Measurements from ENCODE around the gene ANKRD28.

The ANKRD28 gene

DNA sequence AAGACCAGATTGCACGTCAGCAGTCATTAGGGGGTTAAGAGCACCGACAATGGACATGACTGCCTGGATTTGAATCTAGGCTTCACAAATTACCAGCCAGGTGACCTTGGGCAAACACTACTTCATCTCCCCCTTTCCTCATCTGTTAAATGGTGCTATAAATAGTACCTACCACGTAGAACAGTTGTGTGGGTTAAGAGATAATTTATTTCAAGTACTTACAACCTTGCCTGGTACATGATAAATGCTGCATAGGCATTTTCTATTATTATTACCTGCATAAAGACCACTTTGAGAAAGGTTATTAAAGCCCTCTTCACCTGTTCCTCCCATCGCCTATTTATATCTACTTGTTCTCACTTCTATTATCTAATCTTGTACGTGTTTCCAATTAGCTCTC, 131.5 kb downstream of the ANKRD28 start:
- TF ChIP-seq TAF1 (IDR thresholded peaks at IDR 0.05; ENCODE audit: borderline replicate concordance, insufficient read depth, low read length), result no peak
- no peak for TF ChIP-seq FOXP2 (optimal IDR thresholded peaks at IDR 0.05; ENCODE audit: borderline replicate concordance, extremely low read depth, extremely low read length, insufficient read depth)
- no peak for TF ChIP-seq POLR2AphosphoS5 (IDR thresholded peaks at IDR 0.05; ENCODE audit: low read depth, low read length)
- TF ChIP-seq, protein P1, sequence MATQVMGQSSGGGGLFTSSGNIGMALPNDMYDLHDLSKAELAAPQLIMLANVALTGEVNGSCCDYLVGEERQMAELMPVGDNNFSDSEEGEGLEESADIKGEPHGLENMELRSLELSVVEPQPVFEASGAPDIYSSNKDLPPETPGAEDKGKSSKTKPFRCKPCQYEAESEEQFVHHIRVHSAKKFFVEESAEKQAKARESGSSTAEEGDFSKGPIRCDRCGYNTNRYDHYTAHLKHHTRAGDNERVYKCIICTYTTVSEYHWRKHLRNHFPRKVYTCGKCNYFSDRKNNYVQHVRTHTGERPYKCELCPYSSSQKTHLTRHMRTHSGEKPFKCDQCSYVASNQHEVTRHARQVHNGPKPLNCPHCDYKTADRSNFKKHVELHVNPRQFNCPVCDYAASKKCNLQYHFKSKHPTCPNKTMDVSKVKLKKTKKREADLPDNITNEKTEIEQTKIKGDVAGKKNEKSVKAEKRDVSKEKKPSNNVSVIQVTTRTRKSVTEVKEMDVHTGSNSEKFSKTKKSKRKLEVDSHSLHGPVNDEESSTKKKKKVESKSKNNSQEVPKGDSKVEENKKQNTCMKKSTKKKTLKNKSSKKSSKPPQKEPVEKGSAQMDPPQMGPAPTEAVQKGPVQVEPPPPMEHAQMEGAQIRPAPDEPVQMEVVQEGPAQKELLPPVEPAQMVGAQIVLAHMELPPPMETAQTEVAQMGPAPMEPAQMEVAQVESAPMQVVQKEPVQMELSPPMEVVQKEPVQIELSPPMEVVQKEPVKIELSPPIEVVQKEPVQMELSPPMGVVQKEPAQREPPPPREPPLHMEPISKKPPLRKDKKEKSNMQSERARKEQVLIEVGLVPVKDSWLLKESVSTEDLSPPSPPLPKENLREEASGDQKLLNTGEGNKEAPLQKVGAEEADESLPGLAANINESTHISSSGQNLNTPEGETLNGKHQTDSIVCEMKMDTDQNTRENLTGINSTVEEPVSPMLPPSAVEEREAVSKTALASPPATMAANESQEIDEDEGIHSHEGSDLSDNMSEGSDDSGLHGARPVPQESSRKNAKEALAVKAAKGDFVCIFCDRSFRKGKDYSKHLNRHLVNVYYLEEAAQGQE (IDR thresholded peaks at IDR 0.05; ENCODE audit: insufficient read depth in 1 of 2, low read depth in 2 of 2, low read length in 2 of 2), result no peak
- TF ChIP-seq SIN3A (IDR thresholded peaks at IDR 0.05; ENCODE audit: borderline replicate concordance, insufficient read depth, low read length), result no peak

DNA sequence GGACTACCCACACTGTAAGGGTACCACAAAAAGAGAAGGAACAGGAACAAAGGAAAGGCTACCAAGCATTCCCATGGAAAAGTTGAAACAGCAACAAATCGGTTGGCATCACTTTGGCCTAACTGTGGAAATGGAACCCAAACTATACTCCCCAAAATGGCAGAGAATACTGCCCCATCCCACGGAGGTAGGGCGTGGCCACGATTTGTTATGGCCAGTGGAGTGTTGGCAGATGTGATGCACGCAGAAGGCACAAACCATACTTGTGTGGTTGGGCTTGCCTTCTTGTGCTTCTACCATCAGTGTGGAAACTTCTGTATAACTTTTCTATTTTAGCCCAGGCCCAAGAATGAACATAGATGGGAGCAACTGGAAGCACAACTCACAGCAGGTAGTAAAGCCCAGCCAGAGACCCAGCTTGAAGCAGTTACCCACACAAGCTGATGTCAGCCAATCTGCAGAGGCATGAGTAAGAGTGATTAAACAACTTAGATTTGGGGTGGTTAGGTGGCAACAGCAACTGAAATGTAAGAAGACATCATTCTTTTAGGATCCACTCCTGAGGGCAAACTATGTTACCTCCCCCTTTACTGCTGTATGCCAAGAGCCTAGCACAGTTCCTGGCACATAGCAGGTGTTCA, 132.1 kb downstream of the ANKRD28 start:
- TF ChIP-seq SIN3A (IDR thresholded peaks at IDR 0.05; ENCODE audit: borderline replicate concordance, insufficient read depth, low read length), result no peak

DNA sequence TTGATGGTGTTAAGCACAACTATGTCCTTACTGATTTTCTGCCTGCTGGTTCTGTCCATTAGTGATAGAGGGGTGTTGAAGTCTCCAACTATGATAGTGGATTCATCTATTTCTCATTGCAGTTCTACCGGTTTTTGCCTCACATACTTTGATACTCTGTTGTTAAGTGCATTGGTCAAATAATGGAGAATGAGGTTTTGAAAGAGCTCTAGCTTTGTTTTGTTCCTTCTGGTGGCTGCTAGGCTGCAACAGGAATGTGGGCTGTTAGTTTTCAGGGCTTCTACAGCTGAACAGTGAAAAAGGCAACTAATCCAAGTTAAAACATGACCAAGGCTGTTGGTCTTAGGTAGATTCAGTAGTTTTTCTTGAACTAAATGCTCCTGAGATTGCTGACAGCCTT, 133.6 kb downstream of the ANKRD28 start:
- TF ChIP-seq FOXP2 (optimal IDR thresholded peaks at IDR 0.05; ENCODE audit: borderline replicate concordance, extremely low read depth, extremely low read length, insufficient read depth), result no peak
- TF ChIP-seq SIN3A (IDR thresholded peaks at IDR 0.05; ENCODE audit: borderline replicate concordance, insufficient read depth, low read length), result no peak
- TF ChIP-seq, protein P1 (IDR thresholded peaks at IDR 0.05; ENCODE audit: insufficient read depth in 1 of 2, low read depth in 2 of 2, low read length in 2 of 2), result no peak
- TF ChIP-seq TAF1 (IDR thresholded peaks at IDR 0.05; ENCODE audit: borderline replicate concordance, insufficient read depth, low read length), result no peak
- TF ChIP-seq POLR2AphosphoS5 (IDR thresholded peaks at IDR 0.05; ENCODE audit: low read depth, low read length), result no peak

DNA sequence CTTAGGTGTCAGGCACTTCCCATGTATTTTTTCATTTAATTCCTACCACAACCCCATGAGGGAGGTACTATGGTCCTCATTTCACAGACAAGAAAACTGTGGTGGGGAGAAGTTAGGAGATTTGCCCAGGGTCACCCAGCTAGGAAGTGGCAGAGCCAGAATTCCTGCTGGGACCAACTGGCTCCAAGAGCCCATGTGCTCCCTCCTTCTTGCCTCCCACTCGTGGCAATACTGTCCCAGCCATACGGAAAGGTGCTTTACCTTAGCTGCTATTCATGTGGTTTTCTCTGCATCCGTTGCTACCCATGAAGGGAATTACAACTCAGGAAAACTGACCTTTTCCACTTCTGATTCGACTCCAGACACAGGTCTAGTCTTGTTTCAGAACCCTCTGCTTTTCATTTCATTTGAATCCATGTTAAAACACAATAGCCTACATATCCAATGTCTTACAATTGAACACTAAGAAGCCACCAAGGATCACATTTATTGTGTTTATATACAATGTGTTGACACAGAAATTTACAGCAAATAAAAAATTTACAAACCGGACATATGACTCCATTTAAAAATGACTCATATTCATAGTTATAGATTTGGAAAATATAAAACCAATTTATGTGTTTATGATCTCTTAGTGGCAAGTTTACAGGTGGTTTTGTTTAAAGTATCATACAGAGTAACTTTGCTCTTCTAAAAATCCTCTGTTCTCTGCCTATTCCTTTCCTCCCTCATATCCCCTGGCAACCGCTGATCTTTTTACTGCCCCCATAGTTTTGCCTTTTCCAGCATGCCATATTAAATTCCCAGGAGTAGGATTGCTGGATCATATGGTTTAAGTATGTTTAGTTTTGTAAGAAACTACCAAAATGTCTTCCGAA, 137.5 kb downstream of the ANKRD28 start:
- TF ChIP-seq SIN3A (IDR thresholded peaks at IDR 0.05; ENCODE audit: borderline replicate concordance, insufficient read depth, low read length) (no peak), FOXP2 (optimal IDR thresholded peaks at IDR 0.05; ENCODE audit: borderline replicate concordance, extremely low read depth, extremely low read length, insufficient read depth) (no peak), POLR2AphosphoS5 (IDR thresholded peaks at IDR 0.05; ENCODE audit: low read depth, low read length) (no peak), TAF1 (IDR thresholded peaks at IDR 0.05; ENCODE audit: borderline replicate concordance, insufficient read depth, low read length) (no peak)
- TF ChIP-seq, protein P1 (IDR thresholded peaks at IDR 0.05; ENCODE audit: insufficient read depth in 1 of 2, low read depth in 2 of 2, low read length in 2 of 2), result no peak

DNA sequence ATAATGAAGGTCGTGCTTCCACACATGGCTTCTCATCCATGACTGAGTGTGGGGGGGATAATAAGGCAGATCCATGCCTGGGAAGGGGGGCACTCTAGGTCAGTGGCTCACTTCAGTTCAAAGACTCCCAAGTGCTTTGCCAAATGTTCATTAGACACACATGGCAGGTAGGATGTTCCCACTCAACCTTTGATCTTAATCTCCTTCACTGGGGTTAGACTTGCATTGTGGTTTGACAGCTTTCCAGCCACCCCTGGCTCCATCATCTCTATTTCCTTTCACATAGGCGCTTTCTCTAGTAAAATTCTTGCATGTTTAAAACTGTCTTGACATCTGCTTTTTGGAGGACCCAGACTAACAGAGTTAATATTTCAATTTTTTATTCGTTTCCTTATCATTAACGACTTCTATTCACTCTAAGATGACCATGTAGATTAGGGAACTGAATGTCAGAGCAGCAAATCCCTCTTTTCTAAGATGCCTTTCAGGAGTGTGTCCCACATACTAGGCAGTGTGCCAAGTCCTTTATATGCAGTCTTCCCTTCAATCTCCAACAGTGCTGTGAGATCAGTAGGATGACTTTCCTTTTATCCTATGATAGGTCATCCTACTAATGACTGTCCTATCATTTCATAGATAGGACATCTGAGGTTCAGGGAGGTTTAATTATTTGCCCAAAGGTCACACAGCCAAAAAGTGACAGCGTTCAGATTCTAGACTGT, 138.4 kb downstream of the ANKRD28 start:
- TF ChIP-seq SIN3A (IDR thresholded peaks at IDR 0.05; ENCODE audit: borderline replicate concordance, insufficient read depth, low read length) (no peak), FOXP2 (optimal IDR thresholded peaks at IDR 0.05; ENCODE audit: borderline replicate concordance, extremely low read depth, extremely low read length, insufficient read depth) (no peak), TAF1 (IDR thresholded peaks at IDR 0.05; ENCODE audit: borderline replicate concordance, insufficient read depth, low read length) (no peak), POLR2AphosphoS5 (IDR thresholded peaks at IDR 0.05; ENCODE audit: low read depth, low read length) (no peak)
- TF ChIP-seq, protein P1 (IDR thresholded peaks at IDR 0.05; ENCODE audit: insufficient read depth in 1 of 2, low read depth in 2 of 2, low read length in 2 of 2), result no peak
